BLaER1 (cell line): ENCODE results near the gene KBTBD7.

Experiments used
- H3K27ac ChIP-seq: shearing (Covaris generic); formaldehyde crosslinking; 2 replicates; pipeline ENCODE4 v1.8.1; 2022
- H3K27me3 ChIP-seq: shearing (Covaris generic); formaldehyde crosslinking; 2 replicates; pipeline ENCODE4 v1.8.1; 2022
- H3K36me3 ChIP-seq: shearing (Covaris generic); formaldehyde crosslinking; 2 replicates; pipeline ENCODE4 v1.8.1; 2022
- H3K4me1 ChIP-seq: shearing (Covaris generic); formaldehyde crosslinking; 2 replicates; pipeline ENCODE4 v1.8.1; 2022
- H3K4me2 ChIP-seq: shearing (Covaris generic); formaldehyde crosslinking; 2 replicates; pipeline ENCODE4 v1.8.1; 2022
- H3K4me3 ChIP-seq: shearing (Covaris generic); formaldehyde crosslinking; 2 replicates; pipeline ENCODE4 v1.8.1; 2022
- H3K9ac ChIP-seq: shearing (Covaris generic); formaldehyde crosslinking; 2 replicates; pipeline ENCODE4 v1.8.1; 2022
- H3K9me3 ChIP-seq: shearing (Covaris generic); formaldehyde crosslinking; 2 replicates; pipeline ENCODE4 v1.8.1; 2022
- H4K20me1 ChIP-seq: shearing (Covaris generic); formaldehyde crosslinking; 2 replicates; pipeline ENCODE4 v1.8.1; 2022
- Cebpa-rat ChIP-seq: shearing (Covaris generic); IDR thresholded peaks from 2 replicates; pipeline ENCODE4 v1.8.1; 2022

KBTBD7 gene

GRCh38 chr13:41224113-41225110 is 30.0 kb upstream of the KBTBD7 start:
- TF ChIP-seq Cebpa-rat, result no peak
- Histone ChIP-seq H3K36me3 (peaks cover 56% of the 10 kb centered on the region), H3K4me1 (no peaks in the 10 kb centered on the region), H3K9ac (no peak overlapping the region), H3K4me2 (no peak overlapping the region), H3K27me3 (no peaks in the 10 kb centered on the region), H3K4me3 (no peak overlapping the region), H3K27ac (no peak overlapping the region), H4K20me1 (no peaks in the 10 kb centered on the region), H3K9me3 (no peaks in the 10 kb centered on the region)

- Histone ChIP-seq H3K27me3 (no peaks in the 10 kb centered on the region), H3K27ac (no peak overlapping the region), H3K4me1 (no peaks in the 10 kb centered on the region), H3K9me3 (no peaks in the 10 kb centered on the region), H3K4me3 (no peak overlapping the region), H3K36me3 (peaks cover 45% of the 10 kb centered on the region), H3K4me2 (no peak overlapping the region), H4K20me1 (no peaks in the 10 kb centered on the region), H3K9ac (no peak overlapping the region)
- TF ChIP-seq Cebpa-rat, result no peak
Observed at GRCh38 chr13:41222259-41222852, 28.0 kb upstream of the KBTBD7 start.

DNA sequence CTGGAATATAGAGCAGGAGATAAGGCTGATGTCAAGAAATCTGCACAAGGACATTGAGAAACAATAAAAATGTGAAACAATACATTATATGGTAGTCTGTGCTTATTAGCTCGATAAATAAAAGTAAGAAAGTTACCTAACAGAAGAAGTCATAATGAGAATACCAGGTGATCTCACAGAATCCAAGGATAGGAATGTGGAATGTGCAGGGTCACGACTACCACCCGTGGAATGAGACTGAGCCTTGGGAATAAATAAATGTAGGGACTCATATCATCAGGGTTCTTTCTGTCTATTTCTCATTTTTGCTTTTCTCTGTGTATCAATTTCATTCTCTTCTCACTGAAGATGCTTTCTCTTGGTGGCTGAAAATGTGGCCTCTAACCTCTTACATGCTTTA is 26.0 kb upstream of the KBTBD7 start:
- no peaks in the 10 kb centered on the region for H3K27me3 ChIP-seq
- H3K9ac ChIP-seq, result no peak overlapping the region
- no peak overlapping the region for H3K4me3 ChIP-seq
- TF ChIP-seq Cebpa-rat, result no peak
- H4K20me1 ChIP-seq, result no peaks in the 10 kb centered on the region
- peaks cover 37% of the 10 kb centered on the region for H3K36me3 ChIP-seq
- no peaks in the 10 kb centered on the region for H3K4me1 ChIP-seq
- no peaks in the 10 kb centered on the region for H3K9me3 ChIP-seq
- H3K27ac ChIP-seq, result no peak overlapping the region
- no peak overlapping the region for H3K4me2 ChIP-seq

DNA sequence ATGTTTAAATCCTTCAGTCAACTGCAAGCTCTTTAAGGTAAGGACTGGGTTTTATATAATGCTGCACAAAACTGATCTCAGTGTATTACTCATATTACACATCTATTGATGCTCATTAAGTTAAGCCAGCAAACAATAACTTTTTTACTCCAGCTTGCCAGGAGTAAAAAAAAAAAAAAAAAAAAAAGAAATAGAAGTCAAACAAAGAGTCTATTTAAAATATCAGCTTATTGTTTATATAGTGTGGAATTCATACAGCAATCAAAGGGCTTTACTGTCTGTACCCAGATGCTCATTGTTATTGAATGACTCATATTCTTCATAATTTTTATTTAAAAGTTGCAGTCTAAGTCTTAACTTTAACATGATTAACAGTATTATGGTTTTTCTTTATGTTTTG is 21.8 kb upstream of the KBTBD7 start:
- H3K27ac ChIP-seq, result no peak overlapping the region

GRCh38 chr13:41213919-41214318 is 19.6 kb upstream of the KBTBD7 start:
- Histone ChIP-seq H3K9me3 (peaks cover 35% of the 10 kb centered on the region), H3K27ac (no peak overlapping the region), H4K20me1 (no peaks in the 10 kb centered on the region), H3K36me3 (peaks cover 36% of the 10 kb centered on the region), H3K4me1 (no peaks in the 10 kb centered on the region), H3K9ac (no peak overlapping the region), H3K4me3 (no peak overlapping the region), H3K4me2 (no peak overlapping the region), H3K27me3 (no peaks in the 10 kb centered on the region)
- no peak for TF ChIP-seq Cebpa-rat

More for the DNA sequence above, 21.8 kb upstream of the KBTBD7 start:
- no peak overlapping the region for H3K4me2 ChIP-seq
- no peak for TF ChIP-seq Cebpa-rat
- H3K4me3 ChIP-seq, result no peak overlapping the region
- H4K20me1 ChIP-seq, result no peaks in the 10 kb centered on the region
- H3K36me3 ChIP-seq, result peaks cover 52% of the 10 kb centered on the region
- H3K27me3 ChIP-seq, result no peaks in the 10 kb centered on the region
- H3K9me3 ChIP-seq, result peaks cover 22% of the 10 kb centered on the region
- H3K4me1 ChIP-seq, result no peaks in the 10 kb centered on the region
- H3K9ac ChIP-seq, result no peak overlapping the region

- Histone ChIP-seq H3K4me2 (no peak overlapping the region), H3K4me3 (no peak overlapping the region), H3K9me3 (peaks cover 40% of the 10 kb centered on the region), H3K27ac (no peak overlapping the region), H4K20me1 (no peaks in the 10 kb centered on the region), H3K4me1 (no peaks in the 10 kb centered on the region), H3K36me3 (peaks cover 36% of the 10 kb centered on the region), H3K9ac (no peak overlapping the region), H3K27me3 (no peaks in the 10 kb centered on the region)
- no peak for TF ChIP-seq Cebpa-rat
Observed at GRCh38 chr13:41213316-41213715, 18.9 kb upstream of the KBTBD7 start.

- H3K9me3 ChIP-seq, result peaks cover 43% of the 10 kb centered on the region
- peaks cover 34% of the 10 kb centered on the region for H3K36me3 ChIP-seq
Observed at GRCh38 chr13:41212881-41213280, 18.5 kb upstream of the KBTBD7 start.

GRCh38 chr13:41211062-41211461 is 16.7 kb upstream of the KBTBD7 start:
- no peak overlapping the region for H3K4me3 ChIP-seq
- no peak for TF ChIP-seq Cebpa-rat
- H3K27ac ChIP-seq, result no peak overlapping the region
- H3K36me3 ChIP-seq, result peaks cover 33% of the 10 kb centered on the region
- no peaks in the 10 kb centered on the region for H4K20me1 ChIP-seq
- no peaks in the 10 kb centered on the region for H3K4me1 ChIP-seq
- H3K27me3 ChIP-seq, result no peaks in the 10 kb centered on the region
- no peak overlapping the region for H3K9ac ChIP-seq
- H3K4me2 ChIP-seq, result no peak overlapping the region
- H3K9me3 ChIP-seq, result peaks cover 47% of the 10 kb centered on the region

More at GRCh38 chr13:41212881-41213280, 18.5 kb upstream of the KBTBD7 start:
- H3K27ac ChIP-seq, result no peak overlapping the region
- no peak overlapping the region for H3K4me2 ChIP-seq
- H4K20me1 ChIP-seq, result no peaks in the 10 kb centered on the region
- no peaks in the 10 kb centered on the region for H3K4me1 ChIP-seq
- no peak for TF ChIP-seq Cebpa-rat
- H3K27me3 ChIP-seq, result no peaks in the 10 kb centered on the region
- H3K9ac ChIP-seq, result no peak overlapping the region
- H3K4me3 ChIP-seq, result no peak overlapping the region

DNA sequence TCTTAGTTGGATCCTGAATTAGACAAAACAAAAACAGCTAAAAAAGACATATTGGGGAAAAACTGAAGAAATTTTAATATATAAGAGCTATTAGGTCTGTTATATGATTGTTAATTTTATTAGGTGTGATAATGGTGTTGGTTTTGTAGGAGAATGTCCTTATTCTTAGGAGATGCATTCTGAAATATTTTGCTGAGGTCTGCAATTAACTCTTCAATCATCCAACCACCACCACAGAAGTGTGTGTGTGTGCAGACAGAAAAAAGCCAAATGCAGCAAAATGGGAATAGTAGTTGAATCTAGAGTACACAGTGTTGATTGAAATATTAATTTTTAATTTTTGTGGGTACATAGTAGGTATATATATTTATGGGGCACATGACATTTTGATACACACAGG is 12.1 kb upstream of the KBTBD7 start:
- H3K9ac ChIP-seq, result no peak overlapping the region
- H3K4me3 ChIP-seq, result no peak overlapping the region
- H3K9me3 ChIP-seq, result peaks cover 30% of the 10 kb centered on the region
- no peak overlapping the region for H3K27ac ChIP-seq
- TF ChIP-seq Cebpa-rat, result no peak
- H4K20me1 ChIP-seq, result no peaks in the 10 kb centered on the region
- no peaks in the 10 kb centered on the region for H3K4me1 ChIP-seq
- no peak overlapping the region for H3K4me2 ChIP-seq
- peaks cover under 1% of the 10 kb centered on the region; the same call in 1 of the 2 replicates for H3K36me3 ChIP-seq
- no peaks in the 10 kb centered on the region for H3K27me3 ChIP-seq

- no peak overlapping the region for H3K27ac ChIP-seq
- H3K36me3 ChIP-seq, result no peaks in the 10 kb centered on the region
- no peak overlapping the region for H3K4me3 ChIP-seq
- H3K9ac ChIP-seq, result no peak overlapping the region
- H3K4me2 ChIP-seq, result no peak overlapping the region
- no peaks in the 10 kb centered on the region for H4K20me1 ChIP-seq
- peaks cover 17% of the 10 kb centered on the region for H3K4me1 ChIP-seq
- H3K9me3 ChIP-seq, result peaks cover 16% of the 10 kb centered on the region
- H3K27me3 ChIP-seq, result no peaks in the 10 kb centered on the region
- TF ChIP-seq Cebpa-rat, result no peak
Observed at GRCh38 chr13:41203810-41204209, 9.4 kb upstream of the KBTBD7 start.
